ENCODE data around the gene HBP1. TPM values are rescaled to one million over a fixed set of nuclear protein-coding genes. Genes with fewer than 3 reads are reported as not detected.

Gene HBP1
- total and polyA plus RNA-seq, 2 of the 8 experiments (the other 6 are each of a cell fraction or from before 2014, with no cell fraction given), result 28.9 to 29.2 TPM

DNA sequence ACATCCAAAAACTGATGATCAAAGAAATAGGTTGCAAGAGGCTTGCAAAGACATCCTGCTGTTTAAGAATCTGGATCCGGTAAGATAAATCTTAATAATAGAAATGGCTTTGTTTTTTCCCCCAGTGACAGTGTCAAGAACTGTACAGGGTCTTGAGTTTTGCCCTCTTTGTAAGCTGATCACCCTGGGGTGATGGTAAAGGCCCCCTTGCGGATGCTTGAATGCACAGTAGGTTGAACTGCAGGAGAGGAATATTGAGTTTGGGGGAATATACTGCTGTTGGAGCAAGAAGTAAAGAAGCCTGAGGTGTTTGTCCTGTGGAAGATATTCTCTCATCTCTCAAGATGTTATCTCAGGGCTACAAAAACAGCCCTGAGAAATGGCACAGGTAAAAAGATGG, 40.6 kb upstream of the HBP1 start:
- TF ChIP-seq, protein P1, sequence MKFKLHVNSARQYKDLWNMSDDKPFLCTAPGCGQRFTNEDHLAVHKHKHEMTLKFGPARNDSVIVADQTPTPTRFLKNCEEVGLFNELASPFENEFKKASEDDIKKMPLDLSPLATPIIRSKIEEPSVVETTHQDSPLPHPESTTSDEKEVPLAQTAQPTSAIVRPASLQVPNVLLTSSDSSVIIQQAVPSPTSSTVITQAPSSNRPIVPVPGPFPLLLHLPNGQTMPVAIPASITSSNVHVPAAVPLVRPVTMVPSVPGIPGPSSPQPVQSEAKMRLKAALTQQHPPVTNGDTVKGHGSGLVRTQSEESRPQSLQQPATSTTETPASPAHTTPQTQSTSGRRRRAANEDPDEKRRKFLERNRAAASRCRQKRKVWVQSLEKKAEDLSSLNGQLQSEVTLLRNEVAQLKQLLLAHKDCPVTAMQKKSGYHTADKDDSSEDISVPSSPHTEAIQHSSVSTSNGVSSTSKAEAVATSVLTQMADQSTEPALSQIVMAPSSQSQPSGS (IDR thresholded peaks at IDR 0.05; ENCODE audit: low read length), result no peak
- TF ChIP-seq, protein P2, sequence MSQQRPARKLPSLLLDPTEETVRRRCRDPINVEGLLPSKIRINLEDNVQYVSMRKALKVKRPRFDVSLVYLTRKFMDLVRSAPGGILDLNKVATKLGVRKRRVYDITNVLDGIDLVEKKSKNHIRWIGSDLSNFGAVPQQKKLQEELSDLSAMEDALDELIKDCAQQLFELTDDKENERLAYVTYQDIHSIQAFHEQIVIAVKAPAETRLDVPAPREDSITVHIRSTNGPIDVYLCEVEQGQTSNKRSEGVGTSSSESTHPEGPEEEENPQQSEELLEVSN (IDR thresholded peaks at IDR 0.05), result no peak
- TF ChIP-seq SIN3A (conservative IDR thresholded peaks at IDR 0.05 in 1 of 2, IDR thresholded peaks at IDR 0.05 in 1 of 2; ENCODE audit: low read depth in 1 of 2, low read length in 2 of 2) (no peak), HDAC6 (IDR thresholded peaks at IDR 0.05; ENCODE audit: low read depth, low read length) (no peak), CHD2 (IDR thresholded peaks at IDR 0.05; ENCODE audit: low read length) (no peak), PHF8 (conservative IDR thresholded peaks at IDR 0.05; ENCODE audit: low read depth, low read length) (no peak), CEBPB (IDR thresholded peaks at IDR 0.05; ENCODE audit: low read depth, low read length) (no peak), RNF2 (IDR thresholded peaks at IDR 0.05; ENCODE audit: borderline replicate concordance, low read depth, low read length, missing control alignments, poor library complexity, severe bottlenecking) (no peak), POLR2A (IDR thresholded peaks at IDR 0.05; ENCODE audit: control extremely low read depth in 1 of 2, low read depth in 2 of 2, low read length in 2 of 2) (no peak), RFX5 (IDR thresholded peaks at IDR 0.05; ENCODE audit: borderline replicate concordance, low read depth, low read length) (no peak)
- Histone ChIP-seq H3K9me3 (ENCODE audit: insufficient read depth in 2 of 2, low read depth in 1 of 2, low read length in 1 of 2) (no peaks in the 10 kb centered on the region), H3K27me3 (replicated peaks in 1 of 4; ENCODE audit: control insufficient read depth in 3 of 4, extremely low read depth in 1 of 4, insufficient read depth in 3 of 4, low read length in 3 of 4) (no peaks in the 10 kb centered on the region), H3K23me2 (ENCODE audit: low read depth, low read length) (no peaks in the 10 kb centered on the region), H4K91ac (replicated peaks; ENCODE audit: insufficient read length, low read length) (no peak overlapping the region), H2BK20ac (ENCODE audit: low read length) (no peak overlapping the region), H3K56ac (replicated peaks; ENCODE audit: insufficient read length, low read depth, low read length) (no peak overlapping the region), H3K27ac (ENCODE audit: low read depth, low read length) (no peak overlapping the region), H3K14ac (ENCODE audit: insufficient read length) (no peak overlapping the region), H3K4me2 (ENCODE audit: insufficient read depth in 1 of 2, low read depth in 2 of 2, low read length in 2 of 2) (no peak overlapping the region), H3K23ac (ENCODE audit: insufficient read length) (no peak overlapping the region), H3K9ac (replicated peaks in 1 of 4; ENCODE audit: extremely low read depth in 1 of 4, low read depth in 3 of 4, low read length in 3 of 4) (no peak overlapping the region), H2AFZ (ENCODE audit: low read length) (no peak overlapping the region), H4K5ac (ENCODE audit: insufficient read length, low read depth, low read length) (no peak overlapping the region), H3K36me3 (ENCODE audit: control insufficient read depth in 2 of 4, insufficient read depth in 4 of 4, low read length in 3 of 4) (no peaks in the 10 kb centered on the region; a peak in 1 of 8 replicates), H3K4me1 (replicated peaks in 1 of 4; ENCODE audit: control insufficient read depth in 3 of 4, insufficient read depth in 4 of 4, low read length in 3 of 4) (peaks cover 0 to 9% (median 4%) of the 10 kb centered on the region in 4 experiments; a peak in 4 of 7 replicates), H3K79me1 (ENCODE audit: low read depth, low read length) (no peaks in the 10 kb centered on the region), H2BK15ac (ENCODE audit: low read length) (no peak overlapping the region), H2BK12ac (ENCODE audit: low read depth, low read length) (no peak overlapping the region), H2AK5ac (ENCODE audit: low read depth, low read length) (no peak overlapping the region), H3K79me2 (ENCODE audit: control insufficient read depth in 1 of 2, insufficient read depth in 2 of 2, low read length in 2 of 2) (no peaks in the 10 kb centered on the region; a peak in 1 of 4 replicates), H3K4me3 (ENCODE audit: extremely low read depth in 1 of 4, insufficient read depth in 2 of 4, low read depth in 3 of 4, low read length in 4 of 4) (no peak overlapping the region), H2BK120ac (replicated peaks; ENCODE audit: low read depth, low read length) (no peak overlapping the region), H2BK5ac (ENCODE audit: low read depth, low read length) (no peak overlapping the region), H4K8ac (ENCODE audit: extremely low read depth, insufficient read depth, low read length) (no peak overlapping the region), H3K4ac (replicated peaks; ENCODE audit: insufficient read length, low read depth, low read length) (no peak overlapping the region), H4K20me1 (replicated peaks in 1 of 2; ENCODE audit: control insufficient read depth in 1 of 2, insufficient read depth in 2 of 2, low read length in 2 of 2) (no peaks in the 10 kb centered on the region), H3K18ac (ENCODE audit: extremely low read depth, low read length) (no peak overlapping the region)
- no peak for FAIRE-seq
- ChIA-PET POLR2A (ENCODE audit: partially characterized antibody) (no interaction called here), CTCF (ENCODE audit: partially characterized antibody) (interaction anchor here (0.6 kb wide), 1 partner anchor 75 kb away, joined by 3 read pairs; no protein-coding TSS in a partner anchor)
- DNase-seq (ENCODE audit: low read depth in 1 of 2, low spot score in 2 of 2), result no peak
- WGBS, 2 experiments (ENCODE audit: extremely low coverage in 1 of 2, insufficient coverage in 1 of 2, insufficient read length in 1 of 2, insufficient replicate concordance in 2 of 2, low coverage in 1 of 2, low lambda C conversion rate in 2 of 2, missing lambda C conversion rate in 1 of 2), result 88% methylated on average over 2 of the region's 2 CpGs; no CpG with 5 or more reads in 1 of the 2 experiments

All from H1 (cell line).